Gastroesophageal sphincter (tissue), 3 donors: Measurements from ENCODE around the gene LDB3.

Source experiments
- CTCF ChIP-seq, 4 experiments: fragments of 200-600 bp in 2 of 4; fragments of 450-650 bp in 2 of 4; sonication (generic) in 1 of 4; IDR thresholded peaks; one replicate each; pipeline ENCODE4 v1.5.1; 2017 to 2019; ENCODE audit warnings: antibody characterized with exemption in 4 of 4, mild to moderate bottlenecking in 2 of 4, moderate library complexity in 2 of 4
- EP300 ChIP-seq: sonication (generic); formaldehyde crosslinking; IDR thresholded peaks from one replicate; pipeline ENCODE4 v1.6.1; 2017; ENCODE audit warnings: antibody characterized with exemption, mild to moderate bottlenecking
- POLR2A ChIP-seq, 2 donors: fragments of 450-650 bp; IDR thresholded peaks; one replicate each; pipeline ENCODE4 v1.6.1; 2017; ENCODE audit warnings: antibody characterized with exemption in 2 of 2, mild to moderate bottlenecking in 2 of 2, moderate library complexity in 1 of 2
- POLR2AphosphoS5 ChIP-seq: sonication (generic); formaldehyde crosslinking; IDR thresholded peaks from one replicate; pipeline ENCODE4 v1.6.1; 2017; ENCODE audit warnings: antibody characterized with exemption

- TF ChIP-seq CTCF (IDR thresholded peaks at IDR 0.05) (no peak), POLR2A (IDR thresholded peaks at IDR 0.05) (no peak), EP300 (no peak), POLR2AphosphoS5 (no peak)
These were observed 39.2 kb downstream of the LDB3 start for GRCh38 chr10:86707505-86707904.
